Calu3 (cell line): ENCODE measurements around the gene KRTAP10-9. TPM values are rescaled to one million over a fixed set of nuclear protein-coding genes. Genes with fewer than 3 reads are reported as not detected.
"Not testable (repeated sequence)": the region's sequence is repeated elsewhere in the genome, so short reads cannot be mapped to it uniquely, and the experiment has no call there.

ENCODE experiments used
- Bru-seq: library from RNA; stranded (reverse); fragments of 400-500 nt; gene quantifications from one replicate; lab custom pipeline; 2021; lab: Mats Ljungman, UMichigan
- BruChase-seq, 2 experiments: library from RNA; stranded (reverse); fragments of 400-500 nt; gene quantifications; one replicate each; lab custom pipeline; 2021; lab: Mats Ljungman, UMichigan
- BruUV-seq: library from RNA; stranded (reverse); fragments of 400-500 nt; replicated peaks from 2 replicates; lab custom pipeline; 2021; lab: Mats Ljungman, UMichigan
- CTCF ChIA-PET: fragments of 300-600 bp; sonication (Branson Sonifier 250); formaldehyde crosslinking; loops from one replicate; lab custom pipeline; 2022; ENCODE audit warnings: antibody characterized with exemption; lab: Charles Lee
- DNase-seq: peaks from one replicate; pipeline ENCODE4 v3.0.0; 2022
- H3K27ac Mint-ChIP-seq: one replicate; pipeline ENCODE4 v1.8.0; 2022; ENCODE audit warnings: mixed read lengths; ENCODE audit not compliant: unreplicated experiment
- H3K27me3 Mint-ChIP-seq: one replicate; pipeline ENCODE4 v1.8.0; 2022; ENCODE audit warnings: mixed read lengths; ENCODE audit not compliant: unreplicated experiment
- H3K36me3 Mint-ChIP-seq: one replicate; pipeline ENCODE4 v1.8.0; 2022; ENCODE audit warnings: mild to moderate bottlenecking, moderate library complexity, mixed read lengths; ENCODE audit not compliant: insufficient read depth, unreplicated experiment
- H3K4me1 Mint-ChIP-seq: one replicate; pipeline ENCODE4 v1.8.0; 2022; ENCODE audit warnings: mild to moderate bottlenecking, low read depth, mixed read lengths; ENCODE audit not compliant: unreplicated experiment
- H3K4me3 Mint-ChIP-seq: one replicate; pipeline ENCODE4 v1.8.0; 2022; ENCODE audit warnings: mild to moderate bottlenecking, low read depth, moderate library complexity, mixed read lengths; ENCODE audit not compliant: unreplicated experiment
- H3K9me3 Mint-ChIP-seq: one replicate; pipeline ENCODE4 v1.8.0; 2022; ENCODE audit warnings: low read depth, mixed read lengths; ENCODE audit not compliant: unreplicated experiment
- CTCF ChIP-seq: fragments of 200-600 bp; IDR thresholded peaks from one replicate; pipeline ENCODE4 v1.8.0; 2022; ENCODE audit warnings: antibody characterized with exemption; ENCODE audit not compliant: unreplicated experiment
- intact Hi-C: fragments of 100-400 bp; cut with micrococcal nuclease; formaldehyde crosslinking; loops from one replicate; pipeline ENCODE4 v1.10.0; 2022; ENCODE audit not compliant: unreplicated experiment
- long read RNA-seq: library from polyadenylated mRNA; stranded (forward); transcript quantifications from one replicate; pipeline ENCODE4 v2.0.0, GENCODE V29; 2022
- total RNA-seq: library from RNA; stranded (reverse); gene quantifications from 2 replicates; pipeline ENCODE4 v1.2.3, GENCODE V29; 2022

Gene KRTAP10-9
- total RNA-seq = not detected in 2 replicates
- Bru-seq, nascent RNA = not detected
- BruChase-seq, experiment 1, labeled RNA remaining after a 6-hour chase = not detected
- not detected for BruChase-seq, experiment 2, labeled RNA remaining after a 2-hour chase
- long read RNA-seq = 0 reads

DNA sequence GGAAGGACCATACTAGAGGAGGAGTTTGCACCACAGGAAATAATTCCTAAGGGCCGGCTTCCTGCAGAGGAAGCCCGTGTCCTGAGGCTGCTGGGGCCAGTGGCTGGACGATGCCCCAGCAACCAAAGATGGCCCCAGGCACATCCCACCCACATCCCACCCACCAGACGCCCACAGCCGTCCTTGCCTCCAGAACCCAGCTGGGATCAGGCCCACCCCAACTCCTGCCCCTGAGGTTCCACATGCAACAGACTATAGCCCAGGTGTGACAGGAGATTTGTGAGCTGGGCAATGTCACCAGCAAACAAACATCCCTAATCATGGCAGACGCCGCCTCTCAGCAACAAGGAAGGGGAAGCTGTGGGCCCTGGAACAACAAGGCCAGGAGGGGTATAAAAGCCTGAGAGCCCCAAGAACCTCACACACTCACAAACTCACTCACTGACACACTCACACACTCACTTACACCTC lies at the start of gene KRTAP10-9:
Gene KRTAP10-9, plus strand, starts transcription at position 421 of the 471 bp plus-strand sequence. CDS start 79 bp downstream, outside the sequence.
- TF ChIP-seq CTCF = no peak
- CTCF ChIA-PET = interaction anchor here (0.7 kb wide), 1 partner anchor 317 kb away, joined by 3 read pairs; no protein-coding TSS in a partner anchor
- peaks cover 62% of the 10 kb centered on the region for H3K27me3 Mint-ChIP-seq
- H3K9me3 Mint-ChIP-seq = peaks cover 26% of the 10 kb centered on the region
- no peak within 1 kb of the TSS for H3K27ac Mint-ChIP-seq
- no TSS peak for BruUV-seq
- no peak for DNase-seq
- intact Hi-C loops = no loop called here
- no peak within 1 kb of the TSS for H3K4me3 Mint-ChIP-seq
- H3K36me3 Mint-ChIP-seq = no peaks in the 10 kb centered on the region
- H3K4me1 Mint-ChIP-seq = no peaks in the 10 kb centered on the region

- CTCF ChIA-PET = no interaction called here
- no peak for TF ChIP-seq CTCF
- peaks cover 8% of the 10 kb centered on the region for H3K36me3 Mint-ChIP-seq
- H3K27me3 Mint-ChIP-seq = peaks cover 71% of the 10 kb centered on the region
- peaks cover 19% of the 10 kb centered on the region for H3K4me1 Mint-ChIP-seq
- no peak overlapping the region for H3K27ac Mint-ChIP-seq
- no peak overlapping the region for H3K4me3 Mint-ChIP-seq
- DNase-seq = no peak
- intact Hi-C loops = no loop called here
- peaks cover 11% of the 10 kb centered on the region for H3K9me3 Mint-ChIP-seq
- BruUV-seq = no TSS peak
Measured at GRCh38 chr21:44578371-44579055, 48.4 kb upstream of the KRTAP10-9 start.

GRCh38 chr21:44579056-44579832 lies 47.6 kb upstream of the KRTAP10-9 start:
- peak overlapping the region; percentile 54 for H3K4me3 Mint-ChIP-seq
- CTCF ChIA-PET = no interaction called here
- H3K36me3 Mint-ChIP-seq = peaks cover 8% of the 10 kb centered on the region
- H3K9me3 Mint-ChIP-seq = peaks cover 11% of the 10 kb centered on the region
- no peak for DNase-seq
- no peak for TF ChIP-seq CTCF
- no TSS peak for BruUV-seq
- intact Hi-C loops = no loop called here
- H3K27me3 Mint-ChIP-seq = peaks cover 71% of the 10 kb centered on the region
- H3K27ac Mint-ChIP-seq = no peak overlapping the region
- peaks cover 18% of the 10 kb centered on the region for H3K4me1 Mint-ChIP-seq

- CTCF ChIA-PET = interaction anchor here (0.7 to 0.9 kb wide), 3 partner anchors 69 to 201 kb away, joined by 3 to 12 read pairs (median 5); no protein-coding TSS in a partner anchor
- DNase-seq = no peak
- Mint-ChIP-seq H3K27me3 (peaks cover 71% of the 10 kb centered on the region), H3K9me3 (peaks cover 11% of the 10 kb centered on the region), H3K4me3 (peak overlapping the region; percentile 54), H3K36me3 (peaks cover 3% of the 10 kb centered on the region), H3K4me1 (peaks cover 12% of the 10 kb centered on the region), H3K27ac (no peak overlapping the region)
- intact Hi-C loops = no loop called here
- TF ChIP-seq CTCF = no peak
- BruUV-seq = no TSS peak
Measured at GRCh38 chr21:44579833-44580144, 47.1 kb upstream of the KRTAP10-9 start.

GRCh38 chr21:44580231-44580821 lies 46.6 kb upstream of the KRTAP10-9 start, which contains the start of gene KRTAP10-5:
TSS of gene KRTAP10-5 (minus strand) at chr21:44580604. CDS start at chr21:44580578, 26 bp downstream.
- BruUV-seq, H3K4me1 Mint-ChIP-seq, H3K27ac Mint-ChIP-seq, H3K36me3 Mint-ChIP-seq, intact Hi-C loops: not testable (repeated sequence)
- peak within 1 kb of the TSS; percentile 54 for H3K4me3 Mint-ChIP-seq
- H3K9me3 Mint-ChIP-seq = peaks cover 11% of the 10 kb centered on the region
- CTCF ChIA-PET = interaction anchor here (0.7 to 0.9 kb wide), 3 partner anchors 69 to 202 kb away, joined by 3 to 12 read pairs (median 5); no protein-coding TSS in a partner anchor
- H3K27me3 Mint-ChIP-seq = peaks cover 71% of the 10 kb centered on the region
- DNase-seq = peak; percentile 39
